HG03442 (cell line): Measurements from ENCODE around the gene GAS7.

Experiments
- ATAC-seq: cut with Tn5 transposase; IDR thresholded peaks from one replicate; pipeline ENCODE4 v1.9.1; 2021; ENCODE audit warnings: mild to moderate bottlenecking, moderate library complexity; ENCODE audit not compliant: unreplicated experiment

GAS7 gene

GRCh38 chr17:10198509-10199249, at the start of gene GAS7:
Gene GAS7, minus strand, starts transcription at chr17:10198606.
- peak; percentile 65 for ATAC-seq

- no peak for ATAC-seq
Measured at GRCh38 chr17:10247810-10248209, 49.4 kb upstream of the GAS7 start.

- ATAC-seq = no peak
Measured at GRCh38 chr17:10243883-10244844, 45.8 kb upstream of the GAS7 start.

GRCh38 chr17:10241781-10242180, 43.4 kb upstream of the GAS7 start:
- ATAC-seq = no peak

GRCh38 chr17:10238661-10239060, 40.3 kb upstream of the GAS7 start:
- no peak for ATAC-seq

GRCh38 chr17:10234033-10234432, 35.6 kb upstream of the GAS7 start:
- ATAC-seq = no peak

GRCh38 chr17:10233161-10233560, 34.8 kb upstream of the GAS7 start:
- ATAC-seq = no peak

- no peak for ATAC-seq
Measured at GRCh38 chr17:10229181-10229580, 30.8 kb upstream of the GAS7 start.

GRCh38 chr17:10226930-10227695, 28.7 kb upstream of the GAS7 start:
- no peak for ATAC-seq

GRCh38 chr17:10224582-10225195, 26.3 kb upstream of the GAS7 start:
- no peak for ATAC-seq

GRCh38 chr17:10219193-10219592, 20.8 kb upstream of the GAS7 start:
- no peak for ATAC-seq

- no peak for ATAC-seq
Measured at GRCh38 chr17:10217916-10218315, 19.5 kb upstream of the GAS7 start.

GRCh38 chr17:10216213-10216938, 18.0 kb upstream of the GAS7 start:
- ATAC-seq = no peak

- ATAC-seq = no peak
Measured at GRCh38 chr17:10215286-10215685, 16.9 kb upstream of the GAS7 start.

- ATAC-seq = no peak
Measured at GRCh38 chr17:10211666-10212065, 13.3 kb upstream of the GAS7 start.

GRCh38 chr17:10210151-10210574, 11.8 kb upstream of the GAS7 start:
- ATAC-seq = no peak

- no peak for ATAC-seq
Measured at GRCh38 chr17:10208604-10209193, 10.3 kb upstream of the GAS7 start.

GRCh38 chr17:10207153-10207552, 8.7 kb upstream of the GAS7 start:
- no peak for ATAC-seq

GRCh38 chr17:10205549-10206185, 7.3 kb upstream of the GAS7 start:
- no peak for ATAC-seq
